ENCODE results near the gene ZSCAN10.

- no peak for TF ChIP-seq CTCF (conservative IDR thresholded peaks at IDR 0.05 in 1 of 2, IDR thresholded peaks at IDR 0.05 in 1 of 2; ENCODE audit: extremely low read depth in 1 of 2, insufficient read depth in 1 of 2, low read depth in 1 of 2, low read length in 2 of 2)
- no peak for TF ChIP-seq EZH2 (IDR thresholded peaks at IDR 0.05; ENCODE audit: borderline replicate concordance, low read length)
These were observed 2.7 kb downstream of the ZSCAN10 start for GRCh38 chr16:3096362-3096761.

All from mammary epithelial cell (primary cell).